Endothelial cell (in vitro differentiated cells): Measurements from ENCODE around the gene ABCB4. TPM values are rescaled to one million over a fixed set of nuclear protein-coding genes. Genes with fewer than 3 reads are reported as not detected.

Source experiments
- DNase-seq: peaks from one replicate; pipeline ENCODE4 v3.0.0; 2021; ENCODE audit warnings: low spot score
- H3K27ac Mint-ChIP-seq: one replicate; pipeline ENCODE4 v1.8.0; 2021; ENCODE audit warnings: mixed read lengths, inconsistent platforms; ENCODE audit not compliant: unreplicated experiment
- H3K27me3 Mint-ChIP-seq: one replicate; pipeline ENCODE4 v1.8.0; 2021; ENCODE audit warnings: mild to moderate bottlenecking, moderate library complexity, mixed read lengths, inconsistent platforms; ENCODE audit not compliant: unreplicated experiment
- H3K36me3 Mint-ChIP-seq: one replicate; pipeline ENCODE4 v1.8.0; 2021; ENCODE audit warnings: mild to moderate bottlenecking, low read depth, mixed read lengths, inconsistent platforms; ENCODE audit not compliant: unreplicated experiment
- H3K4me1 Mint-ChIP-seq: one replicate; pipeline ENCODE4 v1.8.0; 2021; ENCODE audit warnings: mild to moderate bottlenecking, mixed read lengths, inconsistent platforms; ENCODE audit not compliant: unreplicated experiment
- H3K4me3 Mint-ChIP-seq: one replicate; pipeline ENCODE4 v1.8.0; 2021; ENCODE audit warnings: mild to moderate bottlenecking, mixed read lengths, inconsistent platforms; ENCODE audit not compliant: unreplicated experiment
- H3K9me3 Mint-ChIP-seq: one replicate; pipeline ENCODE4 v1.8.0; 2021; ENCODE audit warnings: mixed read lengths, inconsistent platforms; ENCODE audit not compliant: unreplicated experiment
- CTCF ChIP-seq: fragments of 200-600 bp; sonication (generic); IDR thresholded peaks from one replicate; pipeline ENCODE4 v1.5.0; 2021; ENCODE audit warnings: antibody characterized with exemption; ENCODE audit not compliant: unreplicated experiment
- total RNA-seq: library from RNA; stranded (reverse); fragmentation: NEBNext Ultra II Directional; extraction: Animal tissue kit (Norgen Biotek cat#: 25700); gene quantifications from one replicate; pipeline ENCODE4 v1.2.1, GENCODE V29; 2021; ENCODE audit not compliant: unreplicated experiment

The ABCB4 gene
- total RNA-seq, 1 donor from 2014 or later: 3.0 TPM

DNA sequence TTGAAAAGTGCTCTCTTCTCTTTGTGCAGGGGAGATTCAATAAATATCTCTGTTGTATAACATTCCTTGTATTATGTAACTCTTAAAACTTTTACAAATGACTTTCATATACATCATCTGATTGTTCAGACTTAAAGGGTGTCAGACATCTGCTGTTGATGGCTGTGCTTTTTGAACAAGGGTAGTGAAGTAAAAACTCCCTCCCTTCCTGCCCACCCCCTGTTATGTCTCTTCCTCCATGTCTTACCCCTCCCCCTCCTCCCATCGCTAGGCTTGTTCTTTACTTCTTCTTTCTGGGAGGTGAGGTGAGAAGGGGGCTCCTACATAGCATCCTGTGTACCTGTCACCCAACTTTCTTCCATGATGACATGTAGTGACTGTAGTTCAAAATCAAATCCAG lies 23.4 kb upstream of the ABCB4 start:
- no peaks in the 10 kb centered on the region for H3K36me3 Mint-ChIP-seq
- no peak overlapping the region for H3K27ac Mint-ChIP-seq
- no peak for TF ChIP-seq CTCF
- H3K4me3 Mint-ChIP-seq: no peak overlapping the region
- no peaks in the 10 kb centered on the region for H3K4me1 Mint-ChIP-seq
- H3K27me3 Mint-ChIP-seq: no peaks in the 10 kb centered on the region
- H3K9me3 Mint-ChIP-seq: no peaks in the 10 kb centered on the region
- DNase-seq: no peak

- H3K27ac Mint-ChIP-seq: no peak overlapping the region
- no peak for TF ChIP-seq CTCF
- peaks cover 2% of the 10 kb centered on the region for H3K27me3 Mint-ChIP-seq
- H3K4me1 Mint-ChIP-seq: no peaks in the 10 kb centered on the region
- no peak overlapping the region for H3K4me3 Mint-ChIP-seq
- no peaks in the 10 kb centered on the region for H3K9me3 Mint-ChIP-seq
- no peak for DNase-seq
- no peaks in the 10 kb centered on the region for H3K36me3 Mint-ChIP-seq
These were observed 22.0 kb upstream of the ABCB4 start for GRCh38 chr7:87497482-87497881.

GRCh38 chr7:87495366-87495765 lies 19.9 kb upstream of the ABCB4 start:
- Mint-ChIP-seq H3K9me3 (no peaks in the 10 kb centered on the region), H3K4me1 (no peaks in the 10 kb centered on the region), H3K4me3 (no peak overlapping the region), H3K36me3 (no peaks in the 10 kb centered on the region), H3K27me3 (peaks cover 2% of the 10 kb centered on the region), H3K27ac (no peak overlapping the region)
- TF ChIP-seq CTCF: no peak
- DNase-seq: no peak

GRCh38 chr7:87494454-87494853 lies 19.0 kb upstream of the ABCB4 start:
- Mint-ChIP-seq H3K36me3 (no peaks in the 10 kb centered on the region), H3K4me1 (no peaks in the 10 kb centered on the region), H3K4me3 (no peak overlapping the region), H3K27ac (no peak overlapping the region), H3K27me3 (peaks cover 2% of the 10 kb centered on the region), H3K9me3 (no peaks in the 10 kb centered on the region)
- no peak for TF ChIP-seq CTCF
- DNase-seq: no peak

GRCh38 chr7:87483131-87483530 lies 7.7 kb upstream of the ABCB4 start:
- Mint-ChIP-seq H3K4me3 (no peak overlapping the region), H3K36me3 (no peaks in the 10 kb centered on the region), H3K4me1 (no peaks in the 10 kb centered on the region), H3K9me3 (no peaks in the 10 kb centered on the region), H3K27me3 (no peaks in the 10 kb centered on the region), H3K27ac (no peak overlapping the region)
- no peak for DNase-seq
- no peak for TF ChIP-seq CTCF
